Mucosa of descending colon (tissue), 3 donors: ENCODE measurements around the gene XPR1. TPM values are rescaled to one million over a fixed set of nuclear protein-coding genes. Genes with fewer than 3 reads are reported as not detected.

Source experiments
- ATAC-seq: fragments of 200-7000 bp; cut with Tn5 transposase; one replicate; pipeline ENCODE4 v1.9.1; 2020; ENCODE audit warnings: mild to moderate bottlenecking, moderate library complexity
- DNase-seq, 3 donors: peaks; one replicate each; pipeline ENCODE4 v3.0.0-alpha.2; 2020
- H3K36me3 ChIP-seq: fragments of 200-600 bp; one replicate; pipeline ENCODE4 v1.8.0; 2021; ENCODE audit warnings: low read depth, mild to moderate bottlenecking
- H3K4me1 ChIP-seq: fragments of 200-600 bp; one replicate; pipeline ENCODE4 v1.8.0; 2021; ENCODE audit warnings: low read depth, mild to moderate bottlenecking
- H3K4me3 ChIP-seq: fragments of 200-600 bp; one replicate; pipeline ENCODE4 v1.8.0; 2021; ENCODE audit warnings: mild to moderate bottlenecking
- H3K9me3 ChIP-seq: fragments of 200-600 bp; one replicate; pipeline ENCODE4 v1.8.0; 2021; ENCODE audit warnings: mild to moderate bottlenecking
- CTCF ChIP-seq: fragments of 200-600 bp; IDR thresholded peaks from one replicate; pipeline ENCODE4 v1.8.0; 2022; ENCODE audit warnings: antibody characterized with exemption, mild to moderate bottlenecking
- intact Hi-C, 2 donors: fragments of 100-400 bp; cut with DNase I in 1 of 2; cut with micrococcal nuclease in 1 of 2; formaldehyde crosslinking; loops; one replicate each; pipeline versions ENCODE4 v1.11.0 to v1.11.1; 2022; cut with DNase I, micrococcal nuclease
- total RNA-seq, 3 donors: library from RNA; stranded (reverse); fragmentation: NEBNext Ultra II Directional in 2 of 3; extraction: Animal tissue kit (Norgen Biotek cat#: 25700) in 2 of 3; gene quantifications; one replicate each; pipeline versions ENCODE4 v1.2.1 to v1.2.4, GENCODE V29; 2021 to 2023
- donor health status: DM: no; HTN: no; CAD: no; lungs with moderate emphysema.
- donor health status: DM: no; HTN: no; CAD: no.
- donor health status: DM: no; HTN: yes; CAD: no.

Gene XPR1
- total RNA-seq, 3 donors from 2014 or later = 31.6 to 64.9 (median 34.6) TPM

DNA sequence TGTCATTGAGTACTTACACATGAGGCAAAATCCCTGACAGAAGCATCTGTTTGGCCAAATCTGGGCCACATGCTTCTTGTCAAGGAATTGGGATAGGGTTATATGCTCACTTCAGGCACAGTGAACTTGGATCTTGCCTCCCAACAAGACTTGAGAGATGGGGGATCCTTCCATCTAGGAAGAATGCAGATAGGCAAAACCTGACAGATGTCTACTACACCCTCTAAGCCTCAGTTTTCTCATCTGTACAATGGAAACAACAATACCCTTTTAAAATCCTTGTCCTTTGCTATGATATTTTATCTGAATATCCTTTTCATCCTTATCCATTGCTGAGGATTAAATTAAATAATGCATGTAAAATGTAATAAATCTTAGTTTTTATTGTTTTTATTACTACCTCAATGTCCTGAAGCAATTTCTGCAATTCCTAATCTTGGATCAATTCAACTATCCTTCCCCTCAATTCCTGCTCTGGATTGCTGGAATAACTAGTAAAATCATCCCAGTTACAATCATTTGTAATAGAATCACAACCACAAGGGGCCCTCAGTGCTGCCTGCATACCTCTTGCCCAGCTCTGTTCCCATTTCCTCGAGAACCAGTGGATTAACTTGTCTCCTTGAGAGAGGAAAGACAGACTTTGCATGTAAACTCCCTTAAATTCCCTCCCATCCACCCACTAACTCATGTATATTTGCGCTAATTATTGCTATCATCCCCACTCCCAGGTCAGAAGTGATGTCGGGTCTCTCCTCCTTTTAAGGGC is 8.1 kb upstream of the XPR1 start:
- intact Hi-C loops = loop anchor here in 1 of 2 donors (10.0 kb wide), 1 partner anchor 241 kb away; no protein-coding TSS in a partner anchor
- DNase-seq = peak in 1 of 3 donors; percentile 27
- Histone ChIP-seq H3K9me3 (no peaks in the 10 kb centered on the region), H3K36me3 (no peaks in the 10 kb centered on the region), H3K4me3 (no peak overlapping the region), H3K4me1 (no peaks in the 10 kb centered on the region)
- no peak for TF ChIP-seq CTCF
- ATAC-seq = no peak

- Histone ChIP-seq H3K9me3 (no peaks in the 10 kb centered on the region), H3K36me3 (no peaks in the 10 kb centered on the region), H3K4me1 (no peaks in the 10 kb centered on the region), H3K4me3 (no peak overlapping the region)
- intact Hi-C loops = loop anchor here in 1 of 2 donors (10.0 kb wide), 1 partner anchor 238 kb away; no protein-coding TSS in a partner anchor
- TF ChIP-seq CTCF = no peak
- ATAC-seq (no peak), DNase-seq (no peak)
Observed at GRCh38 chr1:180626711-180627110, 5.1 kb upstream of the XPR1 start.

DNA sequence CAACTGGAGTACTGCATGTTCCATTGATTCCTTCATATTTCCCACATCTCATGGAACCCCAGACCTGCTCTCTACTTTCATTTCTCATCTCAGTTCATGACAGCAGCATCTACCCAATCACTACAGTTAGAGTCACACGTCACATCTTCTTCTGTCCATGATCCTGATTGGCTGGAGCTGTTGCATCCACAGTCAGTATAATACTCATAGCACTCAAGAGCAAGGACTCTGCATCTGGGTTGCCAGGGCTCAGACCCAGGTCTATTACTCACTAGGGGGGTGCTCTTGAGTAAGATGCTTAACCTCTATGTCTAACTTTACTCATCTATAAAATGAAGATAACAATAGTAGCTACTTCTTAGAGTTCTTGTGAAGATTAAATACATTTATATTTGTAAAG is 4.4 kb upstream of the XPR1 start:
- H3K9me3 ChIP-seq = no peaks in the 10 kb centered on the region
- intact Hi-C loops = loop anchor here in 1 of 2 donors (10.0 kb wide), 1 partner anchor 237 kb away; no protein-coding TSS in a partner anchor
- TF ChIP-seq CTCF = no peak

GRCh38 chr1:180628646-180629045 is 3.2 kb upstream of the XPR1 start:
- no peak overlapping the region for H3K4me3 ChIP-seq
- DNase-seq (no peak), ATAC-seq (no peak)
- intact Hi-C loops = loop anchor here in 1 of 2 donors (10.0 kb wide), 1 partner anchor 236 kb away; no protein-coding TSS in a partner anchor
- H3K4me1 ChIP-seq = peaks cover 5% of the 10 kb centered on the region
- H3K36me3 ChIP-seq = no peaks in the 10 kb centered on the region
- TF ChIP-seq CTCF = no peak
- H3K9me3 ChIP-seq = no peaks in the 10 kb centered on the region

More for the DNA sequence above, 4.4 kb upstream of the XPR1 start:
- ATAC-seq (no peak), DNase-seq (no peak)
- Histone ChIP-seq H3K4me3 (no peak overlapping the region), H3K4me1 (no peaks in the 10 kb centered on the region), H3K36me3 (no peaks in the 10 kb centered on the region)

DNA sequence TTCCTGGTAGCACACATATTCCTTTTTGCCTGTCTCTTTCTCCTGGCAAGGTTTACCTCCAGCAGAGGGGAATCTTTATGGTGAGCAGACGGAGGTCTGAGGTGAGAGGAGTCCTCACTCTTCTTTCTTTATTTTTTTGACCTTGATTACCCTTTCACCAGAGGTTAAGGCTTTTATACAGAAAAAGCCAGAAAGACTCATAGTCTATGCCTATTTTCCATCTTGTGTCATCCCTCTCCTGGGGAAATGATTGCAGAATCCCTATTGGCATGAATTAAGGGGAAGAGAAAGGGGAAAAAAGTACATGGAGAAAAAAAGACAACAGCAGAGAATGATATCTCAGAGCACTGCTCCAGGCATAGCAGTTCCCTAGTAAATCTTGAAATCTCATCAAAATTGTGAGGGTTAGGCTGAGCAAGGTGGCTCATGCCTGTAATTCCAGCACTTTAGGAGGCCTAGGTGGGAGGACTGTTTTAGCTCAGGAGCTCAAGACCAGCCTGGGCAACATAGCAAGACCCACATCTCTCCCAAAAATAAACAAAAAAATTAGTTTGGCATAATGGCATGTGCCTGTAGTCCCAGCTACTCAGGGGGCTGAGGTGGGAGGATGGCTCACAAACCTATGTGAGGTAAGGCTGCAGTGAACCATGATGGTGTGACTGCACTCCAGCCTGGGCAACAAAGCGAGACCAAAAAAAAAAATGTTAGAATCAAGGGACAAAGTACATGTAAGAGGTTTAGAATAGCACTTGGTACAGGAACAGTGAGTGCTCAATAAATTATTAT is 1.2 kb upstream of the XPR1 start:
- TF ChIP-seq CTCF = no peak
- Histone ChIP-seq H3K4me1 (peaks cover 5% of the 10 kb centered on the region), H3K4me3 (no peak overlapping the region), H3K36me3 (no peaks in the 10 kb centered on the region), H3K9me3 (no peaks in the 10 kb centered on the region)
- ATAC-seq (no peak), DNase-seq (no peak)
- intact Hi-C loops = loop anchor here in 1 of 2 donors (5.0 kb wide), 1 partner anchor 232 kb away; no protein-coding TSS in a partner anchor
